HG03280 (cell line): ENCODE measurements around the gene SEPTIN2.
"Not testable (repeated sequence)": the region's sequence is repeated elsewhere in the genome, so short reads cannot be mapped to it uniquely, and the experiment has no call there.

ENCODE experiments used
- ATAC-seq: cut with Tn5 transposase; IDR thresholded peaks from one replicate; pipeline ENCODE4 v1.9.1; 2021; ENCODE audit warnings: mild to moderate bottlenecking, moderate library complexity; ENCODE audit not compliant: unreplicated experiment

SEPTIN2 gene

DNA sequence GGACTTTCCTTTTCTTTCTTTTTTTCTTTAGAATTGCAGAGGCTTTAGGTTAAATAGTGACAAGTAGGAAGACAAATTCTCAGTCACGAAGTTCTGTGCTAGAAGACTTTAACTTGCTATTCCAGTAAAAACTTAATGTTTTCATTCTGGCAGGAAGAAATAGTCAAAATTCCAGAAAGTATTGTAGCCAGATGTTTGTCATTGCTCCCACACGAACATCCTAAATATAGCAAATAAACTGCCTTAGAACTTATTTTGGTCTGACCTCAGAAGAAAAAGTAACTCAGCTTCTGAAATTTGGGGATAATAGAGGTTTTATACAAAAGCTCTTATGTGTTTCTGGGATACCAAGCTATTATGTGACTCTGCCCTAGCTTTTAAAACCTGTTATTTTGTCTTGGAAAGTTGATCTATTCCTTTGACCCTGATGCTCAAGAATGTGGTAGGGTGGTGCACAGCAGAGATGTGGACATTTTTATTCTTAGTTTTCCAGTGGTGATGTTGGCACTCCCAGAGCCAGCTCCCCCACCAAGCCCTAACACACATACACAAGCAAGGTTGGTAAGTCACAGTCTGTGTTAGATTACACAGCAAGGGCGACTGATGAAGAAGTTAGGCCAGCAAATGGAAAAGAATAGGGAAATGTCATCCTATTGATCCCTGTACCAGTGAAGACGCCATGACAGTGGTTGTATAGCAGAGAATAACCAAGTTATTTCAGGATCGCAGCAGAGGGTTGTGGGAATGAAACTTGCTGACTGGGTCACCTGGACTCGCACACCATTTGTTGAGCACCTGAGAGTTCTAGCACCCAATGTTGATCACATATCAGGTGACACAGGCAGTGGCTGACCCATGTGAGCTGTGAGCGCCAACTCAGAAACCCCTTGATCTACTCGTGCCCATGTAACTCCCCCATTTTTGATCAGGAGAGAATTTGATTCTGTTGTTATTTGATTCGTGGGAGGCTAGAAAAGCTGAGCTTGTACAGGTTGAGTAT, 64.1 kb downstream of the SEPTIN2 start:
- no peak for ATAC-seq

DNA sequence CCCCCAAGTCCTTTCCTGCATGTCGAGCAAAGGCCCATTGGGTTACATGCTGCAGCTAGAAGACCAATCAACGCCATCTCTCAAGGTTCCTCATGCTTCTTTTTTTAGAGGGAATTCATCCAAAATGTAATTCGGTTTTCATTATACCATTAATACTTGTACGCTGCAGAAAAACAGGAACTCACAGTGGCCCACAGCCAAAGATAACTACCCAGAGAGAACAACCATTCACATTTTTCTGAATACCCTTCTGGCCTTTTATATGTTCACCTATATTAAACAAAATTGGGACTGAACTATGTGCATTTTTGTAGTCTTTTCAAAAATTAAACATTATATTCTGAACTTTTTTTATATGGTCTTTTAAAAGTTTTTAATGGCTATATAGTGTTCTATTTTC, 66.1 kb downstream of the SEPTIN2 start:
- ATAC-seq, result no peak

DNA sequence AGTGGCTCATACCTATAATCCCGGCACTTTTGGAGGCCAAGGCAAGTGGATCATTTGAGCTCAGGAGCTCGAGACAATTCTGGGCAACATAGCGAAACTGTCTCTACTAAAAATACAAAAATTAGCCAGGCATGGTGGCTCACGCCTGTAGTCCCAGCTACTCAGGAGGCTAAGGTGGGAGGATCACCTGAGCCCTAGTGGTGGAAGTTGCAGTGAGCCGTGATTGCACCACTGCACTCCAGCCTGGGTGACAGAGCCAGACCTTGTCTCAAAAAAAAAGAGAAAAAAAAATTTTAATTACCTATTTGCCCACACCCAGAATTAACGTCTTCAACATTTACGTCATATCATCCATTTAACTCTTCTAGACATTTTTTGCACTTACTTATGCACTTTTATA, 69.7 kb downstream of the SEPTIN2 start:
- not testable (repeated sequence) for ATAC-seq

DNA sequence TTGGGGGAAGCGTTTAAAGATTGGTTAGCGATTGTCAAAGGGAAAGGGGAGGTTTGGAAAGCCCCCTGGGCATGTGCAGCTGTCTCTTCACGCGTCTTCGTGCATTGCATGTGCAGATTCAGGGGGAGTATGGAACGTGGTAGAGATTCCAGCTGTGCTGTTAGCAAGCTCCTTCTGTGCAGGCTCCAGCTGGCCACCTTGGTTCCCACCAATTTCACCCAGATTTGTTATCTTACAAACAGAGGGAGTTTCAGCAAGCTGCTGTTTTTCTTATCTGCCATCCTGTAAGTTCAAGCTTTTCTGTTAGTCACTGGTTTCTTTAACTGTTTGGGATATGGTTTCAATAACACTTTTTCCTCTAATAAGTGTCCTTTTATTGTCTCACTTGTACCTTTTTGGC, 70.8 kb downstream of the SEPTIN2 start:
- ATAC-seq, result no peak

DNA sequence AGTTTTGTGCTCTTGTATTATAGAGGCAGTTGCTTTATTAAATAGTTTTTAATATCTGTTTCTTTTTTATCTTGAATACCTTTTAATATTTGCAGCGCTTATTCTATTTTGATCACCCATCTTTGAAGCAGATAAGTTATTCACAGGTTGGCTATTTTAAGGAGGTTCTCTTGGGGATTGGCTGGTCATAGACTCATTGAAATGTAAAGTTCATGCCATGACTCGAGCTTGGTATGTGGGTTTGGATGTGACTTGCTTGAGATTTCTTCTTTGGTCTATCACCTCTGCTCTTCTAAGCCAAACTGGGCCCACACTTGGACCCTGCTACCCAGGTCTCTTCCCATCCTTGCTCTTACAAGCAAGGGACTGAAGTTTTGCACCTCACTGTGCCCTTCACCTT, 74.0 kb downstream of the SEPTIN2 start:
- ATAC-seq, result no peak

DNA sequence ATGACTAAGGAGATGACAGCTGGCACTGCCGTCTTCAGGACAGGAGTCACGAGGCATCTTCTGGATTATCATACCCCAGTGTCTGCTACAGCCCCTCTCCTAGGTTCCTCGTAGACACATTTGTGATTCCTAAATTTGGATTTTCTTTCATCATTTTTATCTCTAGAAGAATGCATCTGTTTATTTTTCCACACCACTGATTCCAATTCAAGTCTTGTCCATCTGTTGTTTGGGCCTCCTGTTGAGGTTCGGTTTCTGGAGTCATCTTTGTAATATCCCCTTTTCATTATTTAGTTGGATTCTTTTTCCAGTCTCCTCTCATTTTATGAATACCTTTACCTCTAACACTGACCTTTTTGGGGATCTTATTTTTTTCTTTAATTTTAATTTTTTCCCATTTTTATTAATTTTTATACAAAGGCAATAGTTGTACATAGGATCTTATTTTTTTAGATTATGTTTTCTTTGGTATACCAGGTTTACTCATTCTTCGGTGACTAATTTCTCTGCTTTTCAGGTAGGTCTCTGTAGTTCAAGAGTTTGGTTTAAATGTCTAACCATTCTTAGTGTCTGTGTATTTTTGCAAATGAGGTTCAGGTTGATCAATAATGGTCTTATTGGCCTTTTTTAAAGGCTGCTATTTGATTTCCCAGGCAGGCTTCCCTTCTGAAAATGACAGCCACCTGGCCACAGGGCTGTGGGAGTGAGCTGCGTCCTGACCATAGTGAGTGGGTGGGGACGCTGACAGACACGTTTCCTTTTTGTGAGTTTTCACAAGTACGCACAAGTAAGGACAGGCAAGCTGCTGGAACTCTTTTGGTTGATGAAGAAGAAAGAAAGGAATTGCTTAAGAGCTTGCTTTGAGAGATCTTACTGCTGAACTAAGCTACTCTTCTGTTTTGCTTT, 74.8 kb downstream of the SEPTIN2 start:
- peak; percentile 57 for ATAC-seq

DNA sequence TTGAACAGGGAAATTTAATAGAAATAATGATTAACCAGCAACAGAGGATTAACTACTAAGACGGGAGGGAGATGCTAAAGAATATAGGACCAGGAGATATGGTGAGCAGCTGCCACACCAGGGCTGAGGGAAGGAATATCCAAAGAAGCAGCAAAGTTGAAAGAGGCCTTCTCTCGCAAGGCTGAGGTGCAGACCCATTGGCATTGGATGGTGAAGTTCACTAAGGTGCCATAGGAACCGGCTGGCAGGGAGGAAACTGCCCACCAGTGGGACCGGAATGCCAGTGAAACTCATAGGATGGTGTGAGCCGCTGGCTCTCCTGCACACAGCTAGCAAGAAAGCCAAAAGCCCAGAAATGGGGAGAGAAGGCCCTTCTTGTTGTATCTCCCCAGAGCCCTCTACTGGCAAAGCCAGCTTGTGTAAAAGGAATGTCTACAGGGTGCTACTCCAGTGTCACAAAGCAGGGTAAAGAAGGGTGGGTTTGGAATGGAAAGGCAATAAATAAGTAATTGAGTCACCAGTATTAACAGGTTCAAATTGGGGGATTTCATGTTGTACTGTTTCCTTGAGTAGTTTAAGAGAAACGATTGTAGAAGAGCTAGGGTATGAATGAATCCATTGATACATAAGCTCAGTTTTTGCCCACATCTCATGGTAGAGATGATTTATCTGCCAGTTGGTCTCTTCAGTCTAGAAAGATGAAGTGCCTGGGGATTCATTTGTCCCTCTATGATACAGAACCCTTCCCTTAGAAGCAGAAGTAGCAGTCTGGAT, 76.4 kb downstream of the SEPTIN2 start:
- ATAC-seq, result peak; percentile 55

DNA sequence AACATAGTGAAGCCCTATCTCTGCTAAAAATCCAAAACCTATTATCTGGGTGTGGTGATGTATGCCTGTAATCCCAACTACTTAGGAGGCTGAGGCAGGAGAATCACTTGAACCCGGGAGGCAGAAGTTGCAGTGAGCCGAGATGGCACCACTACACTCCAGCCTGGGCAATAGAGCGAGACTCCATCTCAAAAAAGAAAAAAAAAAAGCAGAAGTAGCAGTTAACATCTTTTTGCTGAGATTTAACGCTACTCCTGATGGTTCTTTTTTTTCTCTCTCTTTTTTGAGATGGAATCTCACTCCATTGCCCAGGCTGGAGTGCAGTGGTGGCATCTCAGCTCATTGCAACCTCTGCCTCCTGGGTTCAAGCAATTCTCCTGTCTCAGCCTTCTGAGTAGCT, 77.0 kb downstream of the SEPTIN2 start:
- ATAC-seq, result not testable (repeated sequence)

DNA sequence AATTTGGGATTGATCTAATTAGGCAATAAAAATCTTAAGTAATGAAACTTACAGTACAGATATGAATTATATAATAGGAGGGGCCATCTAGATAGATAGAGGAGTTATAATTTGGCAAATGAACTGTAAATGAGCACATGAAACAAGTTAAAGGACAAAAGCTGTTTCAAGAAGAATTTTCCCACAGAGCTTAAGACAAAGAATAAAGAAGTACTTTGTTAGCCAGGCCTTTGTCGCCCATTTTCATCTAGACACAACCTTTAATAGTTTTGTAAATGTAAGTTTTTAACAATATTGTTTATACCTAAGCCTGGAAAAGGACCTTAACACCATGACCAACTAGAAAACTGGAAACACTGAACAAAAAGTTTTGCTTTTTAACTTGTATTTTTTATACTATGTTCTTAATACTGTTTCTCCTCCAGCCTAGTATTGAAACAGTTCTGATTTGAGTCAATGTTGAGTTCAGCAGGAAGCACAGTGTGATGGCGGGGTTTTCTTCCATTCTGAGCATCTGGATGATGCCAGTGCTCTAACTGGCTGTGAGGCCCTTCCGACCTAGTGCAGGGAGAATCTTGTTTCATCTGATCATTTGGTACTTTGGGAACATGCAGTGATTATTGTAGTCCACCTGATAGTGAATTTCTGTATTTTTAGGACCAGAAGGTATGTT, 77.9 kb downstream of the SEPTIN2 start:
- no peak for ATAC-seq

DNA sequence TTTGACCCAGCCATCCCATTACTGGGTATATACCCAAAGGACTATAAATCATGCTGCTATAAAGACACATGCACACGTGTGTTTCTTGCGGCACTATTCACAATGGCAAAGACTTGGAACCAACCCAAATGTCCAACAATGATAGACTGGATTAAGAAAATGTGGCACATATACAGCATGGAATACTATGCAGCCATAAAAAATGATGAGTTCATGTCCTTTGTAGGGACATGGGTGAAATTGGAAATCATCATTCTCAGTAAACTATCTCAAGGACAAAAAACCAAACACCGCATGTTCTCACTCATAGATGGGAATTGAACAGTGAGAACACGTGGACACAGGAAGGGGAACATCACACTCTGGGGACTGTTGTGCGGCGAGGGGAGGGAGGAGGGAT, 81.1 kb downstream of the SEPTIN2 start:
- ATAC-seq, result not testable (repeated sequence)

DNA sequence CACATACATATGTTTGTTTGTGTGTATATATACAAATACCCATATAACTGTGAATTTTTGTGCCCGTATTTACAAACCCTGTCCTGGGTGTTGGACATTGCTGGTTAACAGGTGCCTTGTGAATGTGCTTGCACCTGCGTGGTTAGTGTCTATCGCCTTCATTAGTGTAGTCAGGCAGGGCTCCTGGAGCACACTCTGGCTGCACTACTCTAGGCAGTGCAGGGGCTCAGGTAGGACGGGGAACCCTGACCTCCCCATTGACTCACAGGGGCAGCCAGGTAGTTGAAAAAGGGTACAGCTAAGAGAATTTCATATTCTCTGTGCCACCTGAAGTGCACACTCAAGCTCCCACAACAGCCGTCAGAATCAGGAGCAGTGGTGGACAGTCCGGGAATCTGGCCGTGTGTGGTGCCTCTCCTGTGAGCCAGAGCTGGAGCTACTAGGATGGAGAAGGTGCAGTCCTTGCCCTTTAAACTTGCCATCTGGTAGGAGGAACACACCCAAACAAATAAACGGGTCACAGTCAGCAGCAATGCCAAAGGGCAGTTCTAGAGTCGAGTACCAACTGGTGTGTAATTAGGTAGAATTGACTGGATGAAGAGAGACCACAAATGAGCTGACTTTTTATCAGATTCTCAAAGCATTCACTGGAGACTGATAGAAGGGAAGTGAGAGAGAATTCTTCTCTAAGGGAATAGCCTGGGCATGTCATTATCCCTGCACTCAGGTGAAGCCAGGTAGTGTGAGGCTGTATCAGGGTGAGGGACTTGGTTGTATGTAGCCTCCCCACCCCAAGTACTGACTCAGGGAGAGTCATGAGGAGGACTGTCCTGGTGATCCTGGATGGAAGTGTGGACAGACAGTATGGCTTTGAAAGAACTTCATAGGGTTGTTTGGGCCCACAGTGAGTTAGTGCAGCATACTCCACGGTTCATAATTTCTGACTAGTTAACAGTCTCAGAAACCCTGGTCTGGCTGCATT, 84.5 kb downstream of the SEPTIN2 start:
- ATAC-seq, result no peak
